Caki2 (cell line): ENCODE data around the gene TBPL1. TPM values are rescaled to one million over a fixed set of nuclear protein-coding genes. Genes with fewer than 3 reads are reported as not detected.
"Not testable (repeated sequence)": the region's sequence is repeated elsewhere in the genome, so short reads cannot be mapped to it uniquely, and the experiment has no call there.

ENCODE experiments used
- DNase-seq: peaks from one replicate; pipeline ENCODE4 v3.0.0-alpha.2; 2015; ENCODE audit warnings: low read depth
- in situ Hi-C: cut with HindIII; loops from 2 replicates; pipeline ENCODE4 v1.10.0; 2016; ENCODE audit warnings: low sequenced_read_pairs, low pct_unique_long_range_greater_than_20kb, mixed read lengths
- total RNA-seq: library from RNA; depleted of rRNA; stranded (reverse); fragments of >200 nt; shearing (Covaris generic); gene quantifications from 2 replicates; pipeline ENCODE4 v1.2.3, GENCODE V29; 2014; ENCODE audit warnings: low replicate concordance; rRNA removed

TBPL1 gene
- 42.5 and 48.8 TPM in 2 replicates for total RNA-seq

GRCh38 chr6:133952815-133953633 is at the start of gene TBPL1:
TSS of gene TBPL1 (plus strand) at chr6:133953224. CDS start at chr6:133980126, 26,902 bp downstream.
- in situ Hi-C loops: no loop called here
- peak; percentile 93 for DNase-seq

- in situ Hi-C loops: no loop called here
- DNase-seq: no peak
Observed at GRCh38 chr6:133903855-133904254, 49.2 kb upstream of the TBPL1 start.

GRCh38 chr6:133906050-133906449 is 47.0 kb upstream of the TBPL1 start:
- in situ Hi-C loops: no loop called here

GRCh38 chr6:133916650-133917151 is 36.3 kb upstream of the TBPL1 start:
- peak; percentile 80 for DNase-seq
- in situ Hi-C loops: no loop called here

More at GRCh38 chr6:133906050-133906449, 47.0 kb upstream of the TBPL1 start:
- no peak for DNase-seq

- no peak for DNase-seq
- in situ Hi-C loops: no loop called here
Observed at GRCh38 chr6:133917781-133918180, 35.2 kb upstream of the TBPL1 start.

GRCh38 chr6:133918208-133918930 is 34.7 kb upstream of the TBPL1 start:
- no peak for DNase-seq
- in situ Hi-C loops: no loop called here

- in situ Hi-C loops: no loop called here
- DNase-seq: no peak
Observed at GRCh38 chr6:133919362-133919761, 33.7 kb upstream of the TBPL1 start.

GRCh38 chr6:133921249-133921859 is 31.7 kb upstream of the TBPL1 start:
- DNase-seq: peak; percentile 71
- in situ Hi-C loops: no loop called here

- DNase-seq: peak; percentile 75
- in situ Hi-C loops: no loop called here
Observed at GRCh38 chr6:133923938-133924593, 29.0 kb upstream of the TBPL1 start.

- in situ Hi-C loops, DNase-seq: not testable (repeated sequence)
Observed at GRCh38 chr6:133931221-133931620, 21.8 kb upstream of the TBPL1 start.

GRCh38 chr6:133936352-133936751 is 16.7 kb upstream of the TBPL1 start:
- DNase-seq, in situ Hi-C loops: not testable (repeated sequence)

- DNase-seq: no peak
- in situ Hi-C loops: no loop called here
Observed at GRCh38 chr6:133937909-133938308, 15.1 kb upstream of the TBPL1 start.

- DNase-seq: no peak
- in situ Hi-C loops: no loop called here
Observed at GRCh38 chr6:133938533-133938932, 14.5 kb upstream of the TBPL1 start.

GRCh38 chr6:133939778-133940667 is 13.0 kb upstream of the TBPL1 start:
- DNase-seq: no peak
- in situ Hi-C loops: no loop called here

GRCh38 chr6:133945158-133945557 is 7.9 kb upstream of the TBPL1 start:
- in situ Hi-C loops: no loop called here
- DNase-seq: no peak

GRCh38 chr6:133947302-133947900 is 5.6 kb upstream of the TBPL1 start:
- peak; percentile 72 for DNase-seq
- in situ Hi-C loops: no loop called here

GRCh38 chr6:133948472-133948871 is 4.6 kb upstream of the TBPL1 start:
- in situ Hi-C loops: no loop called here
- peak; percentile 61 for DNase-seq
